A673 (cell line): ENCODE data around the gene VPS37B. TPM values are rescaled to one million over a fixed set of nuclear protein-coding genes. Genes with fewer than 3 reads are reported as not detected.
A peak's percentile ranks its signal among the peaks of the same experiment; 100 is the strongest.

Source experiments
- BruUV-seq: library from RNA; stranded (reverse); fragments of 400-500 nt; replicated peaks from 2 replicates; lab custom pipeline; 2021; lab: Mats Ljungman, UMichigan
- CTCF ChIA-PET: fragments of 300-600 bp; sonication (Branson Sonifier 250); formaldehyde crosslinking; loops from one replicate; lab custom pipeline; 2022; ENCODE audit warnings: antibody characterized with exemption; lab: Charles Lee
- POLR2A ChIA-PET: fragments of 300-600 bp; sonication (Branson Sonifier 250); formaldehyde crosslinking; loops from one replicate; lab custom pipeline; 2022; ENCODE audit warnings: antibody characterized with exemption; ENCODE audit not compliant: low non-redundant PET; lab: Charles Lee
- DNase-seq: peaks from one replicate; pipeline ENCODE4 v3.0.0-alpha.2; 2015; ENCODE audit warnings: low spot score
- H3K27ac ChIP-seq: fragments of 200-600 bp; sonication (generic); 2 replicates; pipeline ENCODE4 v1.5.1; 2016; ENCODE audit warnings: mixed run types, low read depth, mild to moderate bottlenecking, mixed read lengths, antibody characterized with exemption, low read length; ENCODE audit not compliant: poor library complexity, severe bottlenecking
- H3K27me3 ChIP-seq: fragments of 200-600 bp; sonication (generic); replicated peaks from 2 replicates; pipeline ENCODE4 v1.6.1; 2017; ENCODE audit warnings: mixed run types, low read depth, mild to moderate bottlenecking, mixed read lengths, antibody characterized with exemption, low read length; ENCODE audit not compliant: insufficient read depth, poor library complexity
- H3K36me3 ChIP-seq: fragments of 200-600 bp; sonication (generic); 2 replicates; pipeline ENCODE4 v1.6.1; 2016; ENCODE audit warnings: mixed run types, mild to moderate bottlenecking, mixed read lengths, antibody characterized with exemption, low read length; ENCODE audit not compliant: insufficient read depth, poor library complexity, severe bottlenecking
- H3K4me1 ChIP-seq: fragments of 200-600 bp; sonication (generic); 2 replicates; pipeline ENCODE4 v1.6.1; 2017; ENCODE audit warnings: mixed run types, mild to moderate bottlenecking, mixed read lengths, antibody characterized with exemption, low read length; ENCODE audit not compliant: insufficient read depth, poor library complexity, severe bottlenecking
- H3K4me3 ChIP-seq: fragments of 200-600 bp; sonication (generic); 2 replicates; pipeline ENCODE4 v1.5.1; 2016; ENCODE audit warnings: low read depth, mixed run types, mild to moderate bottlenecking, mixed read lengths, low read length; ENCODE audit not compliant: poor library complexity, severe bottlenecking
- H3K9me3 ChIP-seq: fragments of 200-600 bp; sonication (generic); 2 replicates; pipeline ENCODE4 v1.6.1; 2016; ENCODE audit warnings: mixed run types, low read depth, mild to moderate bottlenecking, mixed read lengths, antibody characterized with exemption, low read length; ENCODE audit not compliant: poor library complexity, severe bottlenecking
- EZH2 ChIP-seq: fragments of 200-600 bp; sonication (generic); IDR thresholded peaks from 2 replicates; pipeline ENCODE4 v1.6.1; 2017; ENCODE audit warnings: borderline replicate concordance, low read depth, mild to moderate bottlenecking, mixed read lengths, antibody characterized with exemption, low read length; ENCODE audit not compliant: poor library complexity, severe bottlenecking
- intact Hi-C: fragments of 100-400 bp; cut with micrococcal nuclease; formaldehyde crosslinking; loops from one replicate; pipeline ENCODE4 v1.10.0; 2022; ENCODE audit not compliant: unreplicated experiment
- total RNA-seq: library from RNA; stranded (reverse); gene quantifications from 2 replicates; pipeline ENCODE4 v1.2.3, GENCODE V29; 2021
- TF ChIP-seq, protein P1 (sequence below): fragments of 300-800, 200-600 bp; sonication (generic); conservative IDR thresholded peaks from 2 replicates; pipeline ENCODE4 v1.5.1; 2017; ENCODE audit warnings: low read depth, mild to moderate bottlenecking, antibody characterized with exemption, low read length, moderate library complexity, mixed read lengths

VPS37B gene
- total RNA-seq, 1 experiment from 2014 or later: 34.4 TPM

DNA sequence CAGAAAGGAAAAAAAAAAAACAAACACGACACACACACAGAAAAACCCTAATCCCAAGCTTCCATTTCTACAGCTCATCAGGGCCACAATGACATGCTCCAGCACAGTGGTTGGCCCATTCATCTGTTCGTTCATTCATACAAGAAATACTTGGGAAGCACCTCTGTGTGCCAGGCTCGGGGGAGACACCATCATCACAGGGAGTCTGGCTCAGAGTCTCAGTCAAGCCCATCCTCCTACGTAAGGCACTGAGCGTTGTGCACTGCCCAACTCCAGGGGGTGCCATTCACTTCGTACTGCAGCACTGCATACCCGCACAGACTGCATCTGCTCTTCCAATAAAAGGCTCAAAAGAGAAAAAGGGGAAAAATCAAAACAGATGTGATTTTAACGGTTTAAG is 15.3 kb downstream of the VPS37B start:
- CTCF ChIA-PET: interaction anchor here (0.6 to 1.0 kb wide), 4 partner anchors 9 to 1683 kb away, joined by 3 to 4 read pairs (median 3); no protein-coding TSS in a partner anchor

DNA sequence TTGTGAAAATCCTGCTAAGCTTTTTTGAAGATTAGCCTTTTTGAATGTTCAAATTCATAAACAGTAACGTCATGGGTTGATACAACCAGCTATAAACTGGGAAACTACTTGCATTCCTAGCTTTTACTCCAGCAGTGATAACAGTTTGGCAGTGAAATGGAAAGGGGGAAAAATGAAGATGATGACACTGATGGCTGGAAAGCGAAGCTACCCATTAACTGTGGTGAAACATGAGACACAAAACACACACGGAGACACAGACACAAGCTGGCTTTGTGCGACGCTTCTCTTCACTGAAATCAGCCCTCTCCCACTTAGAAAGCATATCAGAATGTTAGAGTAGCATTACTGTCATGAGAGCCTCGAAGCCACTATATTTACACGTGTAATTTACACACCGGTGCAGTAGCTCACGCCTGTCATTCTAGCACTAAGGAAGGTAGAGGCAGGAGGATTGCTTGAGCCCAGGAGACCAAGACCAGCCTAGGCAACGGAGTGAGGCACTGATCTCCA is 15.7 kb downstream of the VPS37B start:
- CTCF ChIA-PET: interaction anchor here (0.6 to 1.0 kb wide), 4 partner anchors 8 to 1684 kb away, joined by 3 to 4 read pairs (median 3); no protein-coding TSS in a partner anchor
- Histone ChIP-seq H3K9me3 (no peaks in the 10 kb centered on the region), H3K27me3 (no peaks in the 10 kb centered on the region), H3K4me3 (no peak overlapping the region), H3K4me1 (peaks cover 43% of the 10 kb centered on the region), H3K27ac (peak overlapping the region; percentile 55), H3K36me3 (no peaks in the 10 kb centered on the region)
- intact Hi-C loops: no loop called here
- no TSS peak for BruUV-seq
- POLR2A ChIA-PET: interaction anchor here (0.6 kb wide), 1 partner anchor 894 kb away, joined by 3 read pairs; no protein-coding TSS in a partner anchor
- TF ChIP-seq, protein P1, sequence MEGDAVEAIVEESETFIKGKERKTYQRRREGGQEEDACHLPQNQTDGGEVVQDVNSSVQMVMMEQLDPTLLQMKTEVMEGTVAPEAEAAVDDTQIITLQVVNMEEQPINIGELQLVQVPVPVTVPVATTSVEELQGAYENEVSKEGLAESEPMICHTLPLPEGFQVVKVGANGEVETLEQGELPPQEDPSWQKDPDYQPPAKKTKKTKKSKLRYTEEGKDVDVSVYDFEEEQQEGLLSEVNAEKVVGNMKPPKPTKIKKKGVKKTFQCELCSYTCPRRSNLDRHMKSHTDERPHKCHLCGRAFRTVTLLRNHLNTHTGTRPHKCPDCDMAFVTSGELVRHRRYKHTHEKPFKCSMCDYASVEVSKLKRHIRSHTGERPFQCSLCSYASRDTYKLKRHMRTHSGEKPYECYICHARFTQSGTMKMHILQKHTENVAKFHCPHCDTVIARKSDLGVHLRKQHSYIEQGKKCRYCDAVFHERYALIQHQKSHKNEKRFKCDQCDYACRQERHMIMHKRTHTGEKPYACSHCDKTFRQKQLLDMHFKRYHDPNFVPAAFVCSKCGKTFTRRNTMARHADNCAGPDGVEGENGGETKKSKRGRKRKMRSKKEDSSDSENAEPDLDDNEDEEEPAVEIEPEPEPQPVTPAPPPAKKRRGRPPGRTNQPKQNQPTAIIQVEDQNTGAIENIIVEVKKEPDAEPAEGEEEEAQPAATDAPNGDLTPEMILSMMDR: no peak
- no peak for TF ChIP-seq EZH2
- no peak for DNase-seq

More for the DNA sequence above, 15.3 kb downstream of the VPS37B start:
- Histone ChIP-seq H3K4me1 (peaks cover 38% of the 10 kb centered on the region), H3K4me3 (no peak overlapping the region), H3K9me3 (no peaks in the 10 kb centered on the region), H3K27ac (peak overlapping the region; percentile 55), H3K36me3 (no peaks in the 10 kb centered on the region), H3K27me3 (no peaks in the 10 kb centered on the region)
- TF ChIP-seq, protein P1: peak; percentile 85
- no peak for TF ChIP-seq EZH2
- BruUV-seq: no TSS peak
- POLR2A ChIA-PET: interaction anchor here (0.6 kb wide), 1 partner anchor 894 kb away, joined by 3 read pairs; no protein-coding TSS in a partner anchor
- intact Hi-C loops: no loop called here
- DNase-seq: peak; percentile 87

DNA sequence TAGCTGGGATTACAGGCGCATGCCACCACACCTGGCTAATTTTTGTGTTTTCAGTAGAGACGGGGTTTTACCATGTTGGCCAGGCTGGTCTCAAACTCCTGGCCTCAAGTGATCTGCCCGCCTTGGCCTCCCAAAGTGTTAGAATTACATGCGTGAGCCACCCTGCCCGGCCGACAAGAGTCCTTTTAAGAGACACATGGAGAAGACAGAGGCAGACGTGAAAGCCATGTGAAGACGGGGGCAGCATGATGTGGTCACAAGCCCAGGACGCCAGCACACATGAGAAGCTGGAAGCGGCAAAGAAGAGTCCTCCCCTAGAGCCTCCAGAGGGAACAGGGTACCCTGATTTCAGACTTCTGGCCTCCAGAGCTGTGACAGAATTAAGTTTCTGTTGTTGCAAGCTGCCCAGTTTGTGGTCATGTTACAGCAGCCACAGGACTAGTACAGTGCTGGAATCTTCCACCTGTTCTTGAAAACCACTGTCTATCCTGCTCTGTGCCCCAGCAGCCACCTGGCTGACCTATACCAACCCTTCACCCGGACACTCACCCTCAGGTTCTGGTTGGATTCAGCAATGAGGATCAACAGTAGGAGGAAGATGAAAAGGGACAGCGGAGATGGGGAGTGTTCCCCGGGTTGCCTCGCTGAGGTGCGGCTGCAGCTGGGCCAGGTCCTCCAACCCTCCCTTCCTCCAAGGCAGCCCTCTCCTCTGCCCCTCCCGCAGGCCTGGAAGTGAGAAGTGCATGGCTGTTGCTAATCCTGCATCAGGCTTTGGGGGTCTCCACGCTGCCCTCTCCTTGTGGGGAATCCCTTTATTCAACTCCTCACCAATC is 16.9 kb downstream of the VPS37B start:
- Histone ChIP-seq H3K27me3 (no peaks in the 10 kb centered on the region), H3K4me3 (no peak overlapping the region), H3K36me3 (no peaks in the 10 kb centered on the region), H3K27ac (no peak overlapping the region), H3K9me3 (no peaks in the 10 kb centered on the region), H3K4me1 (peaks cover 41% of the 10 kb centered on the region)
- TF ChIP-seq, protein P1: no peak
- no peak for TF ChIP-seq EZH2
- ChIA-PET CTCF (no interaction called here), POLR2A (no interaction called here)
- intact Hi-C loops: loop anchor here (10.0 kb wide), 1 partner anchor 356 kb away; the partner anchor contains the start of genes MPHOSPH9 and MTRFR
- no peak for DNase-seq
- no TSS peak for BruUV-seq
